ENCODE data around the gene MORN4. TPM values are rescaled to one million over a fixed set of nuclear protein-coding genes. Genes with fewer than 3 reads are reported as not detected.

Gene MORN4
- total RNA-seq, result 1 to 10 TPM in 2 of 3 donors, under 1 TPM in 1; 0.14 to 2.0 (median 1.6) TPM
- total RNA-seq (2013), result 0.29 TPM

DNA sequence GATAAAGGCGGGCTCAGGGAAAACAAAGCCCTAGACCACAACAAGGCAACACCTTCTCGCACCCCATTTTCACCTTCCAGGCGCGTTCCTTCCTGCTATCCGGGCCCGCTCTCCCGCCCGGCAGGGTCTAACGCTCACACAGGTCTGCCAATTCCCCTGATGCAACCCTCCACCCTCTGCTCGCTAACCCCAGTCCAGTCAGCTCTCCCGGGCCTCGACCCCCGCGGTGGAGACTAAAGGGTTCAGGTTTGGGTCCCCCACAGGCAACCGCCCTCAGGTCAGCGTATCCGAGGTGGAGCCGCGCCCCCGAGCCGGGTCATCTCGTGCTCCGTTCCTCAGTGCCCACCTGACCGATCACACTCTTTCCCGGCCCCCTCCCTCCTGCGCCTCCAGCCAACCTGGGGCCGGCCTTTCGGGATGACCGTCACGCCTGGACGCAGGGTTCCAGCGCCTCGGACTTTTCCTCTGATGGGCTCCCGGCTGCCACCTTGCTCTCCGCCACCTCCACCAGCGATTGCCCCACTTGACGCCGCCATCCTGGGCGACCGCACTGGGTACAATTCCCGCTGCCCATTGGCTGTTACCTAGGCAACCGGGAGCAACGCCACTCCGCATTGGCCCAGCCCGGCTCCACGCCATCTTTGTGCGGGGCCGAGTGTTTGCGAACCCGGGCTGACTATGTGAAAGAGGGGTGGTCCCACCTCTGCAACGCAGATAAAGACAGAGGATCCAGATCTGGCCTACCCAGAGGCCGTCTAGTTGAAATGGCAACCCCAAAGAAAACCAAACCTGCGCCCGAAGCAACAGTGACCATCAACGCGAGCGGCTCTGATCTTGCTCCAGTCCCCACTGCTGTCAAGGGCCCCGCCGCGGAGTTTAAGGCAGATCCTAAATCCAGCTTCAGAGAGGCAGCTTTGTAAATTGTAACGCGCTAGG is at the start of gene MORN4:
Gene MORN4 (minus strand): TSS at position 552 of the 936 bp plus-strand sequence. CDS start 13,847 bp downstream, outside the sequence.
- Mint-ChIP-seq H3K9me3 (no peaks in the 10 kb centered on the region), H3K36me3 (no peaks in the 10 kb centered on the region), H3K27me3 (ENCODE audit: low read depth in 2 of 2) (peaks cover 4 to 7% of the 10 kb centered on the region in 2 donors), H3K4me1 (peaks cover 14% of the 10 kb centered on the region in 2 donors), H3K27ac (peak within 1 kb of the TSS; percentile 85 to 91), H3K4me3 (peak within 1 kb of the TSS; percentile 99)
- no peaks in the 10 kb centered on the region for H3K9me3 ChIP-seq (ENCODE audit: control insufficient read depth, insufficient read depth, low read length)
- TF ChIP-seq, protein P1, sequence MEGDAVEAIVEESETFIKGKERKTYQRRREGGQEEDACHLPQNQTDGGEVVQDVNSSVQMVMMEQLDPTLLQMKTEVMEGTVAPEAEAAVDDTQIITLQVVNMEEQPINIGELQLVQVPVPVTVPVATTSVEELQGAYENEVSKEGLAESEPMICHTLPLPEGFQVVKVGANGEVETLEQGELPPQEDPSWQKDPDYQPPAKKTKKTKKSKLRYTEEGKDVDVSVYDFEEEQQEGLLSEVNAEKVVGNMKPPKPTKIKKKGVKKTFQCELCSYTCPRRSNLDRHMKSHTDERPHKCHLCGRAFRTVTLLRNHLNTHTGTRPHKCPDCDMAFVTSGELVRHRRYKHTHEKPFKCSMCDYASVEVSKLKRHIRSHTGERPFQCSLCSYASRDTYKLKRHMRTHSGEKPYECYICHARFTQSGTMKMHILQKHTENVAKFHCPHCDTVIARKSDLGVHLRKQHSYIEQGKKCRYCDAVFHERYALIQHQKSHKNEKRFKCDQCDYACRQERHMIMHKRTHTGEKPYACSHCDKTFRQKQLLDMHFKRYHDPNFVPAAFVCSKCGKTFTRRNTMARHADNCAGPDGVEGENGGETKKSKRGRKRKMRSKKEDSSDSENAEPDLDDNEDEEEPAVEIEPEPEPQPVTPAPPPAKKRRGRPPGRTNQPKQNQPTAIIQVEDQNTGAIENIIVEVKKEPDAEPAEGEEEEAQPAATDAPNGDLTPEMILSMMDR (IDR thresholded peaks at IDR 0.05), result no peak
- ATAC-seq (peak; percentile 98 to 100 (median 99)), DNase-seq (peak; percentile 89 to 96)
- peak within 1 kb of the TSS; percentile 53 for H3K4me3 ChIP-seq (ENCODE audit: low read length)
- H3K36me3 ChIP-seq (ENCODE audit: control insufficient read depth, insufficient read depth, low read length), result no peaks in the 10 kb centered on the region
- intact Hi-C loops (cut with micrococcal nuclease), result loop anchor here (1.0 kb wide), 1 partner anchor 16 kb away; no protein-coding TSS in a partner anchor
- no peak within 1 kb of the TSS for H3K27ac ChIP-seq (ENCODE audit: low read length)
- H3K4me1 ChIP-seq (ENCODE audit: control insufficient read depth, insufficient read depth, low read length), result peaks cover 12% of the 10 kb centered on the region
- H3K27me3 ChIP-seq (ENCODE audit: control insufficient read depth, insufficient read depth, low read length), result no peaks in the 10 kb centered on the region
- 6% methylated on average over 62 of the region's 62 CpGs for WGBS (ENCODE audit: insufficient coverage)

GRCh38 chr10:97682042-97682441 is 48.7 kb upstream of the MORN4 start:
- no peaks in the 10 kb centered on the region for H3K9me3 ChIP-seq (ENCODE audit: control insufficient read depth, insufficient read depth, low read length)
- H3K36me3 ChIP-seq (ENCODE audit: control insufficient read depth, insufficient read depth, low read length), result no peaks in the 10 kb centered on the region
- Mint-ChIP-seq H3K27ac (no peak overlapping the region), H3K4me1 (peaks cover 0 to 9% of the 10 kb centered on the region in 2 donors), H3K27me3 (ENCODE audit: low read depth in 2 of 2) (no peaks in the 10 kb centered on the region), H3K9me3 (no peaks in the 10 kb centered on the region), H3K4me3 (no peak overlapping the region), H3K36me3 (no peaks in the 10 kb centered on the region)
- H3K4me1 ChIP-seq (ENCODE audit: control insufficient read depth, insufficient read depth, low read length), result peaks cover 15% of the 10 kb centered on the region
- WGBS (ENCODE audit: insufficient coverage), result 94% methylated on average over 4 of the region's 4 CpGs
- no peak for DNase-seq
- no peak overlapping the region for H3K4me3 ChIP-seq (ENCODE audit: low read length)
- TF ChIP-seq, protein P1 (IDR thresholded peaks at IDR 0.05), result no peak
- H3K27ac ChIP-seq (ENCODE audit: low read length), result no peak overlapping the region
- intact Hi-C loops (cut with micrococcal nuclease), result no loop called here
- H3K27me3 ChIP-seq (ENCODE audit: control insufficient read depth, insufficient read depth, low read length), result no peaks in the 10 kb centered on the region
- no peak for ATAC-seq

DNA sequence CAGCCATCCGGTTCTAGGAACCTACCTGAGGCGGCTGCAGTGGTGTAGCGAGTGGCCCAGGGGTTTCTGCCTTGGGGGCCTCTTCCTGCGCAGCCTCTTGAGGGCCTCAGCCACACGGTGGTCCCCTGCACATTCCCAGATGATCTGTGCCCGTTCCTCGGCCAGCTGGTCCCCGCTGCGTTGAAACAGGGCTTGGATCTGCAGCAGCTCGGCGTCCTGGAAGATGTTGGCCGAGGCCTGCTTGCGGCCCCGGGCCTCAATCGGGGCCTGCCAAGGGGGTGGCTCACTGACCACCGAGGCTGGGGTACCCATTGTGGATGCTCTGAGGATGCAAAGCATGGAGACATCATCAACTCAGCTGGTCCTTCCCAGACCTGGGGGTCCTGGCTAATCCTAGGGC is 46.3 kb upstream of the MORN4 start:
- H3K27ac Mint-ChIP-seq, result no peak overlapping the region
- WGBS (ENCODE audit: insufficient coverage), result 94% methylated on average over 16 of the region's 16 CpGs
- H3K36me3 ChIP-seq (ENCODE audit: control insufficient read depth, insufficient read depth, low read length), result peaks cover 15% of the 10 kb centered on the region
- no peaks in the 10 kb centered on the region for H3K27me3 Mint-ChIP-seq (ENCODE audit: low read depth in 2 of 2)
- no peak for DNase-seq
- peaks cover 12% of the 10 kb centered on the region for H3K4me1 ChIP-seq (ENCODE audit: control insufficient read depth, insufficient read depth, low read length)
- H3K4me3 ChIP-seq (ENCODE audit: low read length), result no peak overlapping the region
- TF ChIP-seq, protein P1 (IDR thresholded peaks at IDR 0.05), result no peak
- H3K36me3 Mint-ChIP-seq, result no peaks in the 10 kb centered on the region
- H3K27me3 ChIP-seq (ENCODE audit: control insufficient read depth, insufficient read depth, low read length), result no peaks in the 10 kb centered on the region
- H3K27ac ChIP-seq (ENCODE audit: low read length), result no peak overlapping the region
- no peak overlapping the region for H3K4me3 Mint-ChIP-seq
- intact Hi-C loops (cut with micrococcal nuclease), result no loop called here
- no peak for ATAC-seq
- no peaks in the 10 kb centered on the region for H3K9me3 ChIP-seq (ENCODE audit: control insufficient read depth, insufficient read depth, low read length)
- no peaks in the 10 kb centered on the region for H3K9me3 Mint-ChIP-seq
- H3K4me1 Mint-ChIP-seq, result no peaks in the 10 kb centered on the region
